NCI-H69 (cell line): ENCODE data around the gene SLC7A1.
A peak's percentile ranks its signal among the peaks of the same experiment; 100 is the strongest.

ENCODE experiments used
- DNase-seq: peaks from one replicate; lab custom pipeline; 2025; lab: John Stamatoyannopoulos, UW

Gene SLC7A1

GRCh38 chr13:29489650-29490560 is 105.6 kb downstream of the SLC7A1 start:
- no peak for DNase-seq

GRCh38 chr13:29487466-29488454 is 107.7 kb downstream of the SLC7A1 start:
- no peak for DNase-seq

GRCh38 chr13:29486551-29486950 is 108.9 kb downstream of the SLC7A1 start:
- no peak for DNase-seq

GRCh38 chr13:29484796-29485195 is 110.7 kb downstream of the SLC7A1 start:
- no peak for DNase-seq

- DNase-seq = peak; percentile 54
These were observed 111.3 kb downstream of the SLC7A1 start for GRCh38 chr13:29484236-29484635.

GRCh38 chr13:29483623-29484022 is 111.9 kb downstream of the SLC7A1 start:
- DNase-seq = no peak

- no peak for DNase-seq
These were observed 112.3 kb downstream of the SLC7A1 start for GRCh38 chr13:29483211-29483610.

GRCh38 chr13:29482504-29482903 is 113.0 kb downstream of the SLC7A1 start:
- DNase-seq = no peak

GRCh38 chr13:29481603-29482002 is 113.9 kb downstream of the SLC7A1 start:
- no peak for DNase-seq

GRCh38 chr13:29480893-29481525 is 114.5 kb downstream of the SLC7A1 start:
- no peak for DNase-seq

- peak; percentile 6 for DNase-seq
These were observed 115.6 kb downstream of the SLC7A1 start for GRCh38 chr13:29479716-29480492.

GRCh38 chr13:29476046-29476445 is 119.4 kb downstream of the SLC7A1 start:
- DNase-seq = no peak

- no peak for DNase-seq
These were observed 120.5 kb downstream of the SLC7A1 start for GRCh38 chr13:29474991-29475390.

- no peak for DNase-seq
These were observed 122.3 kb downstream of the SLC7A1 start for GRCh38 chr13:29473166-29473565.

GRCh38 chr13:29472332-29472961 is 123.0 kb downstream of the SLC7A1 start:
- peak; percentile 46 for DNase-seq

- no peak for DNase-seq
These were observed 123.9 kb downstream of the SLC7A1 start for GRCh38 chr13:29471551-29471950.

GRCh38 chr13:29465741-29466293 is 129.7 kb downstream of the SLC7A1 start:
- no peak for DNase-seq

GRCh38 chr13:29464105-29464679 is 131.3 kb downstream of the SLC7A1 start:
- no peak for DNase-seq

GRCh38 chr13:29459813-29460355 is 135.6 kb downstream of the SLC7A1 start:
- DNase-seq = no peak
